ENCODE results near the gene ACAP2.

DNA sequence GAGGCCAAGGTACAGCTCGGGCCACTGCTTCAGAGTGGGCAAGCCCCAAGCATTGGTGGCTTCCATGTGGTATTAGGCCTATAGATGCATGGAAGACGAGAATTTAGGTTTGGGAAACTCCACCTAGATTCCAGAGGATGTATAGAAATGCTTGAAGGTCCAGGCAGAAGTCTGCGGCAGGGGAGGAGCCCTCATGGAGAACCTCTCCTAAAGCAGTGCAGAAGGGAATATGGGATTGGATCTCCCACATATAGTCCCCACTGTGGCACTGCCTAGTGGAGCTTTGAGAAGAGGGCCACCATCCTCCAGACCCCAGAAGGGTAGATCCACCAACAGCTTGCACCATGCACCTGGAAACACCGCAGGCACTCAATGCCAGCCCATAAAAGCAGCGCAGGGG, 123.8 kb downstream of the ACAP2 start:
- TF ChIP-seq, protein P1, sequence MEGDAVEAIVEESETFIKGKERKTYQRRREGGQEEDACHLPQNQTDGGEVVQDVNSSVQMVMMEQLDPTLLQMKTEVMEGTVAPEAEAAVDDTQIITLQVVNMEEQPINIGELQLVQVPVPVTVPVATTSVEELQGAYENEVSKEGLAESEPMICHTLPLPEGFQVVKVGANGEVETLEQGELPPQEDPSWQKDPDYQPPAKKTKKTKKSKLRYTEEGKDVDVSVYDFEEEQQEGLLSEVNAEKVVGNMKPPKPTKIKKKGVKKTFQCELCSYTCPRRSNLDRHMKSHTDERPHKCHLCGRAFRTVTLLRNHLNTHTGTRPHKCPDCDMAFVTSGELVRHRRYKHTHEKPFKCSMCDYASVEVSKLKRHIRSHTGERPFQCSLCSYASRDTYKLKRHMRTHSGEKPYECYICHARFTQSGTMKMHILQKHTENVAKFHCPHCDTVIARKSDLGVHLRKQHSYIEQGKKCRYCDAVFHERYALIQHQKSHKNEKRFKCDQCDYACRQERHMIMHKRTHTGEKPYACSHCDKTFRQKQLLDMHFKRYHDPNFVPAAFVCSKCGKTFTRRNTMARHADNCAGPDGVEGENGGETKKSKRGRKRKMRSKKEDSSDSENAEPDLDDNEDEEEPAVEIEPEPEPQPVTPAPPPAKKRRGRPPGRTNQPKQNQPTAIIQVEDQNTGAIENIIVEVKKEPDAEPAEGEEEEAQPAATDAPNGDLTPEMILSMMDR (IDR thresholded peaks at IDR 0.05 in 4 of 5, conservative IDR thresholded peaks at IDR 0.05 in 1 of 5): no peak
- TF ChIP-seq POLR2A (IDR thresholded peaks at IDR 0.05): no peak
